ENCODE data around the gene ENTHD1. TPM values are rescaled to one million over a fixed set of nuclear protein-coding genes. Genes with fewer than 3 reads are reported as not detected.

Gene ENTHD1
- total RNA-seq, 1 experiment from 2014 or later: not detected

GRCh38 chr22:39763276-39763675 lies 130.3 kb downstream of the ENTHD1 start:
- Mint-ChIP-seq H3K4me3 (no peak overlapping the region), H3K4me1 (no peaks in the 10 kb centered on the region), H3K27me3 (ENCODE audit: low read depth) (peaks cover 14% of the 10 kb centered on the region), H3K36me3 (ENCODE audit: insufficient read depth in 1 of 3, low read depth in 3 of 3) (no peaks in the 10 kb centered on the region), H3K9me3 (no peaks in the 10 kb centered on the region), H3K27ac (no peak overlapping the region)
- H3K79me1 ChIP-seq (ENCODE audit: insufficient read depth, low read depth, low read length, poor library complexity, severe bottlenecking): no peaks in the 10 kb centered on the region
- no peaks in the 10 kb centered on the region for H3K27me3 ChIP-seq (ENCODE audit: insufficient read depth, low read length)
- H2BK12ac ChIP-seq (ENCODE audit: insufficient read length, low read depth, low read length): no peak overlapping the region
- no CpG with 5 or more reads among the region's 4 CpGs for WGBS (ENCODE audit: extremely low coverage, insufficient read length, low lambda C conversion rate)
- no peak overlapping the region for H3K56ac ChIP-seq (ENCODE audit: insufficient read length, low read depth, low read length)
- no peak overlapping the region for H2AFZ ChIP-seq (ENCODE audit: low read length)
- no peak for DNase-seq
- TF ChIP-seq CTCF (conservative IDR thresholded peaks at IDR 0.05): no peak
- no peaks in the 10 kb centered on the region for H3K79me2 ChIP-seq (ENCODE audit: insufficient read depth, low read length)
- no peak overlapping the region for H2BK20ac ChIP-seq (ENCODE audit: low read depth, low read length, poor library complexity, severe bottlenecking)
- no peak overlapping the region for H3K9ac ChIP-seq (ENCODE audit: extremely low read depth, insufficient read length, low read length)
- no peak overlapping the region for H3K27ac ChIP-seq (ENCODE audit: insufficient read length, low read depth, low read length)
- no peak overlapping the region for H4K91ac ChIP-seq (ENCODE audit: insufficient read length, low read depth, low read length)
- no peaks in the 10 kb centered on the region for H3K23me2 ChIP-seq (ENCODE audit: insufficient read length, low read depth, low read length, poor library complexity, severe bottlenecking)
- H3K4me2 ChIP-seq (ENCODE audit: insufficient read depth, insufficient read length, low read length): no peak overlapping the region
- H2BK120ac ChIP-seq (ENCODE audit: low read depth, low read length, poor library complexity, severe bottlenecking): no peak overlapping the region
- no peak overlapping the region for H2BK5ac ChIP-seq (ENCODE audit: insufficient read length, low read length)
- H3K9me3 ChIP-seq (ENCODE audit: control insufficient read depth, low read depth, low read length): no peaks in the 10 kb centered on the region
- H4K8ac ChIP-seq (replicated peaks; ENCODE audit: insufficient read length, low read depth, low read length): no peak overlapping the region
- H3K18ac ChIP-seq (ENCODE audit: insufficient read length, low read depth, low read length): no peak overlapping the region
- no peak overlapping the region for H3K14ac ChIP-seq (ENCODE audit: insufficient read depth, low read length)
- H4K5ac ChIP-seq (ENCODE audit: insufficient read length, low read depth, low read length): no peak overlapping the region
- H2BK15ac ChIP-seq (ENCODE audit: low read depth, low read length): no peak overlapping the region
- H3K23ac ChIP-seq (ENCODE audit: insufficient read length, low read depth, low read length): no peak overlapping the region
- no peak overlapping the region for H3T11ph ChIP-seq (ENCODE audit: low read length)
- no peak overlapping the region for H3K4ac ChIP-seq (ENCODE audit: low read depth, low read length)
- no peak overlapping the region for H2AK5ac ChIP-seq (ENCODE audit: insufficient read length, low read length)
- no peaks in the 10 kb centered on the region for H3K4me1 ChIP-seq (ENCODE audit: insufficient read depth, low read length)
- no peaks in the 10 kb centered on the region for H4K20me1 ChIP-seq (ENCODE audit: control insufficient read depth, insufficient read depth, insufficient read length)
